ENCODE measurements around the gene NT5DC4. TPM values are rescaled to one million over a fixed set of nuclear protein-coding genes. Genes with fewer than 3 reads are reported as not detected.

NT5DC4 gene
- total and polyA plus RNA-seq, 5 donors: not detected

DNA sequence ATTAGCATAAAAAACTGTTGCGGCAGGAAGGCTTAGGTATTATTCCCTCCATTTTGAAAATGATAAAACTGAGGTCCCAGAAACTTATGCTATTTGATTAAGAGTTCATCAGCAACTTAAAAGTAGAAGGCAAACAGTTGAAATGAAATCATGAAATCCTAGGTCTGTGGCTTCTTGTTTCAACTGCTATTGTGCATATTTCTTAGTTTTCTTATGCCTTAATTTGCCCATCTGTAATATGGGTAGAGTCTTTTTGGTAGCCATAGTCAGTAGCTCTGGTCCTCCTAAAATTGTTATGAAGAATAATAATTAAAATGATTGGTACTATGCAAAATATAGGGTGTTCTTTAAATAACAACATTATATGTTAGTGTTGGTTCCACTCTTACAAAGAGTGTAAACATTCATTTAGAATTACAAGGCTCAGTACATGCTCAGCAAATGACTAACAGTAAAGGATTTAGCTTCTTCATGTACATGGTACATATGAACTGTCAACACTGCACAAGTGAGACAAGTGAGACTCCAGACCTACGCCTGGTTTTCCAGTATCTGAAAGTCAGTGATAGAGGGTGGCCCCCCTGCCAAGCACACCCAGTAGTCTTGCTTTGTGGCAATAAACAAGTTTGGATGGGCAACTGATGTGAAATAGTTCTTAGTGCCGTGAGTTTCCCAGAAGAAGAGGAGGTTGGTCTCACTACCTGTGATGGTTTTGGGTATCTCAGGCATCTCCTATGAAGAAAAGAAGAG is 53.9 kb downstream of the NT5DC4 start:
- DNase-seq: no peak
- intact Hi-C loops (cut with DNase I): no loop called here
- Histone ChIP-seq H3K9me3 (ENCODE audit: control insufficient read depth, low read length) (no peaks in the 10 kb centered on the region), H3K4me3 (ENCODE audit: low read length) (no peak overlapping the region), H3K4me1 (ENCODE audit: control insufficient read depth, insufficient read depth, low read length) (no peaks in the 10 kb centered on the region), H3K27me3 (ENCODE audit: control insufficient read depth, insufficient read depth) (no peaks in the 10 kb centered on the region), H3K27ac (ENCODE audit: low read length) (no peak overlapping the region)
- no peak for ATAC-seq
- 76% methylated on average over 3 of the region's 3 CpGs for WGBS

DNA sequence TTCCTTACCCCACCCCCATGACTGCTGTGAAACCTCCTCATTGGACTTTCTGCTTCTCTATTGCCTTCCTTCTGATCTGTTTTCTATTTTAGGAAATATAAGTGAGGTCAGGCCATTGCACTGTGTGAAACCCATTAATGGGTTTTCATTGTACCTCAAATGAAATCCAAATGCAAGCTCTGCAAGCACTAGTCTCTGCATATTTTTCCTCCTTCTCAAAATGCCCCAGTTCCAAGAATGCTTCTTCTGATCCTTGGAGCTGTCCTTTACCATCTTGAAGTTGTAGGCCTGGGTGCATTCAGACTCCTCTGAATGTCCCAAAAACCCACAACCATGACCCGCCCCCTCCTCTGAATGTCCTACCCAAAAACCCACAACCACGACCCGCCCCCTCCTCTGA is 55.3 kb downstream of the NT5DC4 start:
- 92% methylated on average over 1 of the region's 3 CpGs for WGBS
- DNase-seq: no peak
- H3K9me3 ChIP-seq (ENCODE audit: control insufficient read depth, low read length): no peaks in the 10 kb centered on the region
- intact Hi-C loops (cut with DNase I): no loop called here
- no peaks in the 10 kb centered on the region for H3K4me1 ChIP-seq (ENCODE audit: control insufficient read depth, insufficient read depth, low read length)
- H3K27me3 ChIP-seq (ENCODE audit: control insufficient read depth, insufficient read depth): no peaks in the 10 kb centered on the region
- ATAC-seq: no peak
- no peak overlapping the region for H3K4me3 ChIP-seq (ENCODE audit: low read length)
- no peak overlapping the region for H3K27ac ChIP-seq (ENCODE audit: low read length)

DNA sequence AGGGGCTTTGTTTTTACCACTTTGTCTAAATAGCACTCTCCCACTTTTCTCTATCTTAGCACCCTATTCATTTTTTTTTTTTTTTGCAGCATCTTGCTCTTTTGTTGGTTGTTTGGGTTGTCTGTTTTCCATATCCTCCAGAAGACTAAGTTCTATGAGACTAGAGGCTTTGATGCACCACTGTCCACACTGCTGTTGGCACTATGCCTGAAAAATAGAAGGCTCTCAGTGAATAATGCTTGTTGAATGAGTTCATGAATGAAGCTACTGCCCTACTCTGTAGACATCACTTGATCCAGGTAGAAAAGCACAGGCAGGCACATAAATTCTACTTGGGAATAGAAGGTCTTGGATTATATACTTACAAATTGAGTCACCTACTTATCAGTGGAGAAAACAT is 56.2 kb downstream of the NT5DC4 start:
- no peak for ATAC-seq
- intact Hi-C loops (cut with DNase I): no loop called here
- no peak overlapping the region for H3K4me3 ChIP-seq (ENCODE audit: low read length)

DNA sequence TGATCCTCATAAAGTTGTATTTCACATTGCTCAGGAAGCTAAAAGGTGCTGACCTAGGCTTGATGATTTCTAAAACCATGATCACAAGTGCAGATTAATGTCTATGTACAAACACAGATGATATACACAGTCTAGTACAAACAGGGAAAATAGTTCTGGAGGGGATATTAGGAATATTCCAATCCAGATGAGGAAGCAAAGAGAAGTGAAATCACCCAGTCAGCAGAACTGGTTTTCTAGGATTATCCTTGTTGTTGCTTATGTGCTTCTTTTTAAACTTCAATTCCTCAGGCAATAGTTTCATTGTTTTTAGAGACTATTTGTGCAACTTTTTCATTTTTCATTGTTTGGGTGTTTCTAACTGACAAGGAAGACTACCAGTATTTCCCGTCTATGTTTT is 58.8 kb downstream of the NT5DC4 start:
- Histone ChIP-seq H3K9me3 (ENCODE audit: control insufficient read depth, low read length) (no peaks in the 10 kb centered on the region), H3K27me3 (ENCODE audit: control insufficient read depth, insufficient read depth) (no peaks in the 10 kb centered on the region), H3K27ac (ENCODE audit: low read length) (no peak overlapping the region), H3K4me3 (ENCODE audit: low read length) (no peak overlapping the region), H3K4me1 (ENCODE audit: control insufficient read depth, insufficient read depth, low read length) (no peaks in the 10 kb centered on the region)
- WGBS: 90% methylated on average over 1 of the region's 1 CpG
- intact Hi-C loops (cut with DNase I): no loop called here
- DNase-seq: no peak
- ATAC-seq: no peak

More for the DNA sequence above, 56.2 kb downstream of the NT5DC4 start:
- Histone ChIP-seq H3K27me3 (ENCODE audit: control insufficient read depth, insufficient read depth) (no peaks in the 10 kb centered on the region), H3K4me1 (ENCODE audit: control insufficient read depth, insufficient read depth, low read length) (no peaks in the 10 kb centered on the region), H3K9me3 (ENCODE audit: control insufficient read depth, low read length) (no peaks in the 10 kb centered on the region), H3K27ac (ENCODE audit: low read length) (no peak overlapping the region)
- DNase-seq: no peak

DNA sequence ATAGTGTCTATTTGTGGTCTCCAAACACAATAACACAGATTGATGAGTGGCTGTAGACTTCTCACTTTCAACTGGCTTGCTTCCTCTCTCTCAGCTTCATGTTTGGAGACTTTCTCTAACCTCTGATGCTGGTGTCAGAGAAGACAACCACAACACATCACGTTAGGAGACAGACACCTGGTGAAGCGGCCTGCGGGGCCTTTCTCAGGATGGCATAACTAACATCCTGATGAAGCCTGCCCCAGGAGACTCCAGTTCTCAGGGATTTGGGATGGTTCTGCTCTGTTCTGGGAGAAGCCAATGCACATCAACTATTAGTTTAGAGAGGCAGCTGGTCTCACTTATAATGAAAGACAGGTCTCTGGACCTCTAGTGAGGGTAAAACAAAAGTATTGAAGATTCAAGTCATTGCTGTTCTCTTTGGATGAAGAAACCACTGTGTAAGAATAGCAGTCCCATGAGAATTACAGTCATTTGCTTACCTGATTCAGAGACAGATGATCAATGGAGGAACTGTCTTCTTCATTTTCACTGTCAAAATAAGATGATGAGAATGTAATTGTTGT is 61.5 kb downstream of the NT5DC4 start:
- no peak overlapping the region for H3K4me3 ChIP-seq (ENCODE audit: low read length)
- H3K9me3 ChIP-seq (ENCODE audit: control insufficient read depth, low read length): no peaks in the 10 kb centered on the region
- no peak for DNase-seq
- 93% methylated on average over 3 of the region's 3 CpGs for WGBS
- ATAC-seq: no peak
- H3K27me3 ChIP-seq (ENCODE audit: control insufficient read depth, insufficient read depth): no peaks in the 10 kb centered on the region
- intact Hi-C loops (cut with DNase I): no loop called here
- H3K4me1 ChIP-seq (ENCODE audit: control insufficient read depth, insufficient read depth, low read length): no peaks in the 10 kb centered on the region
- no peak overlapping the region for H3K27ac ChIP-seq (ENCODE audit: low read length)

DNA sequence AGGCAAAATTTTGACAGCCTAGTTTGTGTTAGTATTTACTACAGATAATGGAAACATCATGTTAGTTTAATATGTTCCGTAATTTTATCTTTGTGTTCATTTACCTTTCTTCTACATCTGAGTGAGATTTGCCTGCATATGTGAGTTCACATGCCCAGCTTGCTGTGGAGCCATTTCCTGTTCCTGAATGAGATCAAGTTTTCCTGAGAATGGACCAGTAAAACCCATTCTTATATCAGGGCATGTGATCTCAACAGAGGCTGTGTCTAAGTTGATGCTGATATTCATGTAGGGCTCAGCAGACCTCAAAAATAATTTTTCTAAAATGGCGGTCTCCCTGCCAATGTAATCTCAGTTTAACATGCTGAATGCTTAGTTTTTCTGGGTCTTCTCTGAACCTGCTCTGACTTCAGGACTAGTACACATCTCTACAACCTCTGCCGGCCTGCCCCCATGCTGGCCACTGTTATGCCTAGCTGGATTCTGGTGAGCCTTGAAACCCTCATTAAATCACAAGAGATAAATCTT is 62.4 kb downstream of the NT5DC4 start:
- Histone ChIP-seq H3K9me3 (ENCODE audit: control insufficient read depth, low read length) (no peaks in the 10 kb centered on the region), H3K27ac (ENCODE audit: low read length) (no peak overlapping the region), H3K4me1 (ENCODE audit: control insufficient read depth, insufficient read depth, low read length) (no peaks in the 10 kb centered on the region), H3K4me3 (ENCODE audit: low read length) (no peak overlapping the region), H3K27me3 (ENCODE audit: control insufficient read depth, insufficient read depth) (no peaks in the 10 kb centered on the region)
- 91% methylated on average over 3 of the region's 3 CpGs for WGBS
- ATAC-seq (no peak), DNase-seq (no peak)
- intact Hi-C loops (cut with DNase I): no loop called here

DNA sequence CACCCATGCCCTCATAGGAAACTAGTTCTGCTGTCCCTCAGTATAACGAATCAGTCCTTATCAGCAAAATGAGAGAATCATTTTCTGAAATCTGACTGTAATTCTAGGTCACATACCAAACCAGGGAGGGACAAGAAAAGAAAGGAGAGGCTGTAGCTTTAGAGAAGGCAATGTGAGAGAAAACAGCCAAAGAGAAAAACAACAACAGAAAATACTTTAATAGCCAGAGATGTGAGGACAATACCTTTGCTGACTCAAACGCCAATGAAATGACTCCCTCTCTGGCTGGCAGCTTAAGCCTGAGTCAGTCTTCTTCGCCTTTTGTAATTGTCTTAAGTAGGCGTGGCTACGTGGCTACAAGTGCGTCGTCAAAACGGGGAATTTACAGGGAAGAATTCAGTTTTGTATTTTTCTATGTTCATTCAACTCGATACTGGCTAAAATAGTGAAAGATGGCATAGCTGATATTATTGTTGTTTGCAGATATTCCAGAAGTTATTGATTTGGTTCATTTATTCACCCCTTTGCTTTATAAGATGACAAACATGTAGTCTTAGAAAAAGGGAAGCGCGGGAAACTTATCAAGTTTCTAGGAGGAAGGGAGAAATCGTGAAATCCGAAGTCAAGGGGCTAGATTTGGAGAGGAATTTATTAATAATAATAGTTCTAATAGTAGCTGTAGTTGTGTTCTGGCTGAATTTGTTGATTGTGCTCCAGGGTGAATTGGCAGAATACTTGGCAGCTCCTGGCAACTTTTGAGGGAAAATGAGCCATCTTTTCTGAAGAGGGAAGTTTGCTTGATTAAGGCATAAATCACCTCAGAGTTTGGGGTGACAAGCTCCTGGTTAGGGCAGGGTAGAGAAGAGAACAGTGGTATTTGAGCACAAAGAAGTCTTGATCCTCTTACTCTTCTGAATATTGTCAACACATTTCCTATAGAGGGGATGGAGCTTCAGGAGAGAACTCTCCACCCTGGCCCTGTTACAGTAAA is 63.7 kb downstream of the NT5DC4 start, which contains the start of gene IL1A:
Gene IL1A (minus strand): TSS at position 295 of the 991 bp plus-strand sequence. CDS start 723 bp downstream, outside the sequence.
- ATAC-seq (no peak), DNase-seq (no peak)
- WGBS: 44% methylated on average over 13 of the region's 13 CpGs
- Histone ChIP-seq H3K9me3 (ENCODE audit: control insufficient read depth, low read length) (no peaks in the 10 kb centered on the region), H3K4me3 (ENCODE audit: low read length) (no peak within 1 kb of the TSS), H3K4me1 (ENCODE audit: control insufficient read depth, insufficient read depth, low read length) (no peaks in the 10 kb centered on the region), H3K27ac (ENCODE audit: low read length) (no peak within 1 kb of the TSS), H3K27me3 (ENCODE audit: control insufficient read depth, insufficient read depth) (no peaks in the 10 kb centered on the region)
- intact Hi-C loops (cut with DNase I): no loop called here

DNA sequence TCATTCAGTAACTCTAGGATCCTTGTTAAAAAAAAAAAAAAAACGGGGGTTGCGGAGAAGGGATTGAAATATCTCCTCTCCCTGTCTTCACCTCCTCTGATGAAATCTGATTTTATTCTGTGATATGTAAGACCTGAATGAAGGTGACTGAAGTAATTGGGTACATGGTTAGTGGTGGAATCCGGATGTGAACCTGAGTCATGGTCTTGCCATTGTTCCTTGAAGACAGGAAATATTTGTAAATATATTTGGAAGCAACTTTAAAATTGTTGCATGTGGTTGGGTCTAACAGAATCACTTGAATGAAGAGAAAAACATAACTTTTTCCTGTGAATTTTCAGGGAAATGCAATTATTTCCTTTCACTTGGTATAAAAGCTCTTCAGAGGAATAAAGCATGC is 66.5 kb downstream of the NT5DC4 start:
- ATAC-seq (no peak), DNase-seq (no peak)
- Histone ChIP-seq H3K4me3 (ENCODE audit: low read length) (no peak overlapping the region), H3K4me1 (ENCODE audit: control insufficient read depth, insufficient read depth, low read length) (no peaks in the 10 kb centered on the region), H3K27ac (ENCODE audit: low read length) (no peak overlapping the region), H3K9me3 (ENCODE audit: control insufficient read depth, low read length) (no peaks in the 10 kb centered on the region), H3K27me3 (ENCODE audit: control insufficient read depth, insufficient read depth) (no peaks in the 10 kb centered on the region)
- intact Hi-C loops (cut with DNase I): no loop called here
- WGBS: 62% methylated on average over 3 of the region's 3 CpGs

DNA sequence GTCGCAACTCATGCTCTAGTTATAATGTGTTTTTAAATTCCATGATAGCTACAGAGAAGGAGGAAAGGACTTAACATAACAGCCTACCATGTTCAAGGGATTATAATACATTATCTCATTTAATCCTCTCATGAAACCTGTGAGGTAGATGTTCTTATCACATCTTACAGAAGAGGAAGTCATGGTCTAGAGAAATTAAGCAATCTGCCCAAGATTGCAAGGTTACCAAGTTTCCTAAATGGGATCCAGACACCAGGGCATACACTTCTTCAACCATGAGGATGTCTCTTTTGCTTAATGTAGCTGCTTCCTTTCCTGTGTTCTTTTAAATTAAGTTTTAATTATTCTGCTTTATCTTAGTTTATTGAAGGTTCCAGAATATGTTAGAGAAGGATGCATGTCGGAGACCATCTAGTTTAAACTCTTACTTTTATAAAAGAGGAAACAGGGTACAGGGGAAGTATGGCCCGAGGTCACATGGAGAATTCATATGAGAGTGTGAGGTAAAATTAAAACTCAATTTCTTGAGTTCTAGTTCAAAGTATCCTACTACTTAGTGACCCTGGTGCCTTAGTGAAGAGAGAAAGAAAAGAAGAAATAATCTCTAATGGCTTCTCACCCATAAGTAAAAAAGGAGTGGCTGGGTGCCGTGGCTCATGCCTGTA is 67.0 kb downstream of the NT5DC4 start:
- Histone ChIP-seq H3K27ac (ENCODE audit: low read length) (no peak overlapping the region), H3K4me3 (ENCODE audit: low read length) (no peak overlapping the region), H3K4me1 (ENCODE audit: control insufficient read depth, insufficient read depth, low read length) (no peaks in the 10 kb centered on the region), H3K9me3 (ENCODE audit: control insufficient read depth, low read length) (no peaks in the 10 kb centered on the region), H3K27me3 (ENCODE audit: control insufficient read depth, insufficient read depth) (no peaks in the 10 kb centered on the region)
- intact Hi-C loops (cut with DNase I): no loop called here
- no peak for DNase-seq
- 83% methylated on average over 4 of the region's 4 CpGs for WGBS
- no peak for ATAC-seq

DNA sequence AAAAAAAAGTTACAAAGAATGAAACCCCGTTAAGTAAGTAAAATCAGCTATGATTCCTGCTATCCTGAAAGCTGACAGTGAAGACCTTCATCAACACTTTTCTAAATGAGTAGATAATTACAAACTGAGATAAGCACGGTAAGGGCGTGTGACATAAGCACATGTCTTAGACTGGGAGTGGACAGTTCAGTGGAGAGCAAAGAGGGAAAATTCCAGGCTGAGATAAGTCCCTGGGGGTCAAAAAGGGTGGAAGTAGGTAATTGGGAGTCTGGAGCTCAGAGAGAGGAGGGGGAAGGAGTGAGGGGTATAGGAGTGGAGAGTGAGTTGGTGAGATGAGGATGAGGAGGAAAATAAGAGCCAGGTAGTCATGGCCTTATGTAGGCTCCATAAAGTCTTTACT is 67.8 kb downstream of the NT5DC4 start:
- WGBS: 39% methylated on average over 3 of the region's 3 CpGs
- H3K4me3 ChIP-seq (ENCODE audit: low read length): no peak overlapping the region
- intact Hi-C loops (cut with DNase I): no loop called here

More for the DNA sequence above, 67.8 kb downstream of the NT5DC4 start:
- H3K27me3 ChIP-seq (ENCODE audit: control insufficient read depth, insufficient read depth): no peaks in the 10 kb centered on the region
- no peak overlapping the region for H3K27ac ChIP-seq (ENCODE audit: low read length)
- H3K9me3 ChIP-seq (ENCODE audit: control insufficient read depth, low read length): no peaks in the 10 kb centered on the region
- no peaks in the 10 kb centered on the region for H3K4me1 ChIP-seq (ENCODE audit: control insufficient read depth, insufficient read depth, low read length)
- no peak for ATAC-seq
- DNase-seq: no peak
